Vein endothelial cell (primary cell): ENCODE results near the gene RAB3GAP1. TPM values are rescaled to one million over a fixed set of nuclear protein-coding genes. Genes with fewer than 3 reads are reported as not detected.

Source experiments
- small RNA-seq: library from RNA; depleted of rRNA; stranded (forward); fragments of <200 nt; gene quantifications from one replicate; pipeline ENCODE3, GENCODE V24; 2012
- total RNA-seq: library from RNA; depleted of rRNA; stranded (reverse); fragments of >200 nt; gene quantifications from 2 replicates; pipeline ENCODE4 v1.2.3, GENCODE V29; 2012

The RAB3GAP1 gene
- 55.5 and 65.5 TPM in 2 replicates for total RNA-seq

DNA sequence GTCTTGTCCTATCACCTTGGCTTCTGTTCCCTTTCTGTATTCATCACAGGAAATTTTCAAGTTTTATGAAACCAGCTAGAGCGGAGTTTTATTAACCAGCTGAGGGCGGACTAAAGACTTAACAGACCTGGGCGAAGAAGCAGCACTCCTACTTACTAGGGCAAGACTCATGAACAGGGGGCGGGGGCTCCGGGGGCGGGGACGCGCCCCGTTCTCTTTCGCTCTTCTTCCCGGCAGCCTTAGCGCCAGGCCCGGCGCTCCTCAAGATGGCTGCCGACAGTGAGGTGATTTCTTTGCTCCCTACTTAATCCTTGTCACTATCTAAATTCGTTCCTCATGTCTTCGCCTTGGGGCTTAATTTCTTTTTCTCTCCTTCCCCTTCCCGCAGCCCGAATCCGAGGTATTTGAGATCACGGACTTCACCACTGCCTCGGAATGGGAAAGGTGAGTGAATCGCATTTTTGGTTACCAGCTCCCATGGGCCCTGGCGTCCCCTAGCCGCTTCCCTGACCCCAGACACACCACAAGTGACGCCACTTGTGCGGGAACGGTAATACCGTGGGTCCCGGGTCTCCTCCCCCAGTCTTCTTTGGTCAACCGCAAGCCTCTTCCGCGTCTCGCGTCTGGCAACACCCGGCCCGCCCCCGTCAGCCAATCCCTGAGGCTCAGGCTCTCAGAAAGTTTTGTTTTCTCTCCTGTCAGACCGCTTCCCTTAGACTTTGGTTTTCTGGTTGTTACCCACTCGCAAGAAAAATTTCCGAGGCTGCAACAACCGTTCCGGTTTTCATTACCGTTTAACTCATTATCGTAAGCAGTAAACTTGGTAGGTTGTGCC lies at the start of gene RAB3GAP1:
Gene RAB3GAP1 (plus strand): TSS at position 251 of the 835 bp plus-strand sequence. CDS start 16 bp downstream, at position 267.

DNA sequence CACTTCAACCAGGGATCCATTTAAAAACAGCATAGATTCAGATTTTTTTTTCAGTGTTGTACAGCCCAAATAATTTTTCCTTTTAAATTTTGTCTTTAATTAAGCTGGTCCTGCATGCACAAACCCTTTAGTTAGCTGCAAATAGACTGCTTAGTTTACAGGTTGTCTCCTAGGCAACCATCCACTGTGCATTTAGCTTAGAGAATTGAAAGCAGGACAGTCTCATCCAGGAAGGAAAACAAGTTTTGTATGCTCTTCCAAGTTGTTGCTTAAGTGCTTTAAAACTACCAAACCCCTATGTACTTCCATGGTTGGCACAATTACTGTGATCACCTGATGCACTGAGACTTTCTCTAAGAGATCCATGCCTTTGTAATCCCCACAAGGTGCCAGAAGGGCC lies 4.8 kb upstream of the RAB3GAP1 start, which contains the start of gene MAP3K19:
Gene MAP3K19 (minus strand): TSS at position 148 of the 400 bp plus-strand sequence. CDS start 22,800 bp downstream, outside the sequence.

Small RNA genes lying within 50 kb of the gene (small RNA-seq; reads per million reads assigned to genes)
- 0.08 reads per million for gene SNORA40B

Other genes starting within 250 kb of the RAB3GAP1 start
- not detected in 2 replicates for gene ACMSD, start 213.7 kb upstream of the RAB3GAP1 start, total RNA-seq
- gene CCNT2, start 133.5 kb upstream of the RAB3GAP1 start, total RNA-seq, result 33.0 and 41.4 TPM in 2 replicates
- not detected in 2 replicates for gene MAP3K19, start 4.8 kb upstream of the RAB3GAP1 start, total RNA-seq